CD4-positive, CD25-positive, alpha-beta regulatory T cell (primary cell): ENCODE data around the gene MYRF. TPM values are rescaled to one million over a fixed set of nuclear protein-coding genes. Genes with fewer than 3 reads are reported as not detected.
A peak's percentile ranks its signal among the peaks of the same experiment; 100 is the strongest.

ENCODE experiments used
- ATAC-seq, 2 donors: fragments of 150-1000 bp; cut with Tn5 transposase; one replicate each; pipeline ENCODE4 v1.10.0; 2021; ENCODE audit warnings: low read depth in 2 of 2, moderate number of reproducible peaks in 2 of 2, moderate library complexity in 1 of 2
- DNase-seq, 3 donors: peaks; one replicate each; pipeline versions ENCODE4 v3.0.0 to v3.0.0-alpha.2; 2012 to 2022; ENCODE audit warnings: mixed read lengths in 1 of 3
- H3K27ac ChIP-seq: one replicate; pipeline ENCODE4 v1.7.0; 2013; ENCODE audit warnings: mild to moderate bottlenecking, low read length; ENCODE audit not compliant: insufficient read depth, poor library complexity, severe bottlenecking
- H3K27me3 ChIP-seq: one replicate; pipeline ENCODE4 v1.7.0; 2013; ENCODE audit warnings: low read length; ENCODE audit not compliant: control insufficient read depth, insufficient read depth
- H3K36me3 ChIP-seq: one replicate; pipeline ENCODE4 v1.7.0; 2013; ENCODE audit warnings: mild to moderate bottlenecking, low read length, moderate library complexity; ENCODE audit not compliant: control insufficient read depth, insufficient read depth
- H3K4me1 ChIP-seq: 2 replicates; pipeline ENCODE4 v1.7.0; 2013; ENCODE audit warnings: mild to moderate bottlenecking, low read length; ENCODE audit not compliant: insufficient read depth, control insufficient read depth, poor library complexity, severe bottlenecking
- H3K4me3 ChIP-seq: one replicate; pipeline ENCODE4 v1.7.0; 2013; ENCODE audit warnings: low read depth, mild to moderate bottlenecking, low read length, moderate library complexity
- H3K9me3 ChIP-seq, 2 experiments: 1 replicate in 1 of 2; 2 replicates in 1 of 2; pipeline ENCODE4 v1.7.0; 2013; ENCODE audit warnings: low read length in 2 of 2, mild to moderate bottlenecking in 1 of 2, moderate library complexity in 1 of 2; ENCODE audit not compliant: control insufficient read depth in 2 of 2
- H3K27ac Mint-ChIP-seq, 3 donors: one replicate each; pipeline ENCODE4 v1.8.0; 2020 to 2022; ENCODE audit warnings: mild to moderate bottlenecking in 3 of 3, mixed read lengths in 3 of 3, moderate library complexity in 2 of 3
- H3K27me3 Mint-ChIP-seq: one replicate; pipeline ENCODE4 v1.8.0; 2022; ENCODE audit warnings: mild to moderate bottlenecking, mixed read lengths
- H3K36me3 Mint-ChIP-seq: one replicate; pipeline ENCODE4 v1.8.0; 2020; ENCODE audit warnings: mixed read lengths
- H3K4me1 Mint-ChIP-seq, 4 donors: one replicate each; pipeline ENCODE4 v1.8.0; 2020 to 2022; ENCODE audit warnings: mixed read lengths in 4 of 4, mild to moderate bottlenecking in 1 of 4
- H3K4me3 Mint-ChIP-seq, 4 donors: one replicate each; pipeline ENCODE4 v1.8.0; 2020 to 2022; ENCODE audit warnings: mild to moderate bottlenecking in 4 of 4, mixed read lengths in 4 of 4, moderate library complexity in 3 of 4
- H3K9me3 Mint-ChIP-seq, 7 donors: one replicate each; pipeline ENCODE4 v1.8.0; 2020 to 2022; ENCODE audit warnings: mixed read lengths in 7 of 7, mild to moderate bottlenecking in 3 of 7, moderate library complexity in 2 of 7
- polyA plus RNA-seq, 4 donors: library from polyadenylated mRNA; unstranded; fragments of 300-500 nt; fragmentation: Illumina TruSeq; gene quantifications; one replicate each; pipeline ENCODE4 v1.2.3, GENCODE V29; 2021
- total RNA-seq: library from RNA; stranded (reverse); gene quantifications from one replicate; pipeline ENCODE4 v1.2.3, GENCODE V29; 2022

Gene MYRF
- total and polyA plus RNA-seq, 5 donors from 2014 or later = 0.20 to 0.74 (median 0.30) TPM; not detected in 2

GRCh38 chr11:61812736-61813411 is 60.4 kb downstream of the MYRF start:
- Mint-ChIP-seq H3K4me3 (peak overlapping the region in 1 of 4 donors; percentile 62), H3K4me1 (peaks cover 2 to 20% (median 11%) of the 10 kb centered on the region in 4 donors), H3K9me3 (no peaks in the 10 kb centered on the region), H3K27ac (no peak overlapping the region), H3K36me3 (peaks cover 3% of the 10 kb centered on the region), H3K27me3 (peaks cover 45% of the 10 kb centered on the region)
- peaks cover 2% of the 10 kb centered on the region for H3K27me3 ChIP-seq
- H3K4me1 ChIP-seq = peaks cover 28% of the 10 kb centered on the region
- H3K9me3 ChIP-seq = no peaks in the 10 kb centered on the region
- no peaks in the 10 kb centered on the region for H3K36me3 ChIP-seq
- H3K27ac ChIP-seq = no peak overlapping the region
- ATAC-seq (no peak), DNase-seq (no peak)
- no peak overlapping the region for H3K4me3 ChIP-seq

DNA sequence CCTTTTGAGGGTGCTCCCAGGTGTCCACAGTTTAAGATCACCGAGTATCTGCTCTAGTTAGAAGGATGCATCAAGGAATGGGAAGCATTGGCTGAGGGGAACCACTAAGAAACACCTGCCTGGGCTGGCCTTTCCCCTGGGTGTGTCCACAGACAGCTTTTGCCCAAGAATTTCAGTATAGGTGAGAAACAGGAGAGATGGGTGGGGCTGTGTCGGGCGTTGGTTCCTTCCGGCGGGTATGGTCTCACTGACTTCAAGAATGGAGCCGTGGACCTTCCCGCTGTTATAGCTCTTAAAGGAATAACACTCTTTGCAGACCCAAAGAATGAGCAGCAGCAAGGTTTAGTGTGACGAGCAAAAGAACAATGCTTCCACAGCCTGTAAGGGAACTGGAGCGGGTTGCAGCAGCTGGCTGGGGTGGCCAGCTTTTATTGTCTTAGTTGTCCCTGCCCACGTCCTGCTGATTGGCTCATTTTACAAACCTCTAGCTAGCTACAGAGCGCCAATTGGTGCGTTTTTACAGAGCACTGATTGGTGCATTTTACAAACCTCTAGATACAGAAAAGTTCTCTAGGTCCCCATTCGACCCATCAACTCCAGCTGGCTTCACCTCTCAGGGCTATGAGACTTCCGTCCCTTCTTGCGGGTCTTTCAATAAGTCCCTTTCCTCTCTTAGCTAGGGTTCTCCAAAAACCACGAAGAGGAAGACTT is 62.0 kb downstream of the MYRF start:
- Mint-ChIP-seq H3K4me3 (peak overlapping the region; percentile 69 to 87 (median 86)), H3K36me3 (peaks cover 3% of the 10 kb centered on the region), H3K27me3 (peaks cover 59% of the 10 kb centered on the region), H3K4me1 (peaks cover 0 to 20% (median 9%) of the 10 kb centered on the region in 4 donors), H3K9me3 (no peaks in the 10 kb centered on the region), H3K27ac (no peak overlapping the region)
- Histone ChIP-seq H3K4me3 (peak overlapping the region; percentile 22), H3K9me3 (no peaks in the 10 kb centered on the region), H3K36me3 (no peaks in the 10 kb centered on the region), H3K4me1 (peaks cover 28% of the 10 kb centered on the region), H3K27ac (no peak overlapping the region), H3K27me3 (peaks cover 4% of the 10 kb centered on the region)
- DNase-seq (peak in 1 of 3 donors; percentile 33), ATAC-seq (no peak)

DNA sequence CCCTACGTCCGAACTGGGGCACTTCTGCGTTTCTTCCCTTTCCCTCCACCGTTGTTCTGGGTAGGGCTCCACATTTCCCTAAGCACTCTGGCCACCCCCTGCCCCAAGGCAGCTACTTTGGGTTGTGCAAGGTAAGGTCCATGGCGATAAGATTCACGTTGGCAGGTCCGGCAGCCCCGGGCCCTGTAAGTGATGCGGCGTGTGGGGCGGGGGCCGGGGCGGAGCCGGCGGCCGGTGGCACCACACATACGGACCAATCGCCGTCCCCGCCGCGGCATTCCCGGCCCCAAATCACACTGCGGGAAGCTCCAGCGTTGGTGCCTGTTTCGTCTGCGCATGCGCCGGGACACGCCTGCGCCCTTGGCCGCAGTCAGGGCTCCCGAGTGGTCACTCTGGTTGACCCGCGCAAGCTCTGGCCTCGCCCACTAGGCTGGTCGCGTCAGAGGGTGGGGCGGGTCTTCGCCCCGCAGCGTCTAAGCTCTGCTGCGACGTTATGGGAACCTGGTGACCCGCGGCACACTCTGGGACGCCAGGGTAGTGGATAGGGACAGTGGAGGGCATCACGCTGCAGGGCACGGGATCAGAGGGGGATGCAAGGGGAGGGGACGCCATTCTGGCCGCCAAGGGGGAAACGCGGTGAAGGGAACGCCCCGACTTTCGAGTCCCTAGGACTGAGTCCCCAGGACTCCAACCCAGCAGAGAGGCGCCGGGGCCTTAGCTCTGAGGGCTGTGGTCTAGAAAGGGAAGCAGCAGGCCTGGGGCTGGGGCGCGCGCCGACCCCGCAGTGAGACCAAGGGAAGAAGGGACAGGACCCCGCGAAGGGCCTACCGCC is 62.7 kb downstream of the MYRF start:
- no peaks in the 10 kb centered on the region for H3K9me3 Mint-ChIP-seq
- Histone ChIP-seq H3K27me3 (peaks cover 4% of the 10 kb centered on the region), H3K27ac (no peak overlapping the region), H3K4me3 (peak overlapping the region; percentile 55), H3K9me3 (no peaks in the 10 kb centered on the region), H3K4me1 (peaks cover 28% of the 10 kb centered on the region), H3K36me3 (no peaks in the 10 kb centered on the region)
- peak in 1 of 3 donors; percentile 37 for DNase-seq
- peak overlapping the region; percentile 86 to 87 (median 86) for H3K4me3 Mint-ChIP-seq
- peak in 1 of 2 donors; percentile 29 for ATAC-seq
- peaks cover 3% of the 10 kb centered on the region for H3K36me3 Mint-ChIP-seq
- H3K4me1 Mint-ChIP-seq = peaks cover 0 to 20% (median 9%) of the 10 kb centered on the region in 4 donors
- H3K27ac Mint-ChIP-seq = no peak overlapping the region
- peaks cover 59% of the 10 kb centered on the region for H3K27me3 Mint-ChIP-seq

DNA sequence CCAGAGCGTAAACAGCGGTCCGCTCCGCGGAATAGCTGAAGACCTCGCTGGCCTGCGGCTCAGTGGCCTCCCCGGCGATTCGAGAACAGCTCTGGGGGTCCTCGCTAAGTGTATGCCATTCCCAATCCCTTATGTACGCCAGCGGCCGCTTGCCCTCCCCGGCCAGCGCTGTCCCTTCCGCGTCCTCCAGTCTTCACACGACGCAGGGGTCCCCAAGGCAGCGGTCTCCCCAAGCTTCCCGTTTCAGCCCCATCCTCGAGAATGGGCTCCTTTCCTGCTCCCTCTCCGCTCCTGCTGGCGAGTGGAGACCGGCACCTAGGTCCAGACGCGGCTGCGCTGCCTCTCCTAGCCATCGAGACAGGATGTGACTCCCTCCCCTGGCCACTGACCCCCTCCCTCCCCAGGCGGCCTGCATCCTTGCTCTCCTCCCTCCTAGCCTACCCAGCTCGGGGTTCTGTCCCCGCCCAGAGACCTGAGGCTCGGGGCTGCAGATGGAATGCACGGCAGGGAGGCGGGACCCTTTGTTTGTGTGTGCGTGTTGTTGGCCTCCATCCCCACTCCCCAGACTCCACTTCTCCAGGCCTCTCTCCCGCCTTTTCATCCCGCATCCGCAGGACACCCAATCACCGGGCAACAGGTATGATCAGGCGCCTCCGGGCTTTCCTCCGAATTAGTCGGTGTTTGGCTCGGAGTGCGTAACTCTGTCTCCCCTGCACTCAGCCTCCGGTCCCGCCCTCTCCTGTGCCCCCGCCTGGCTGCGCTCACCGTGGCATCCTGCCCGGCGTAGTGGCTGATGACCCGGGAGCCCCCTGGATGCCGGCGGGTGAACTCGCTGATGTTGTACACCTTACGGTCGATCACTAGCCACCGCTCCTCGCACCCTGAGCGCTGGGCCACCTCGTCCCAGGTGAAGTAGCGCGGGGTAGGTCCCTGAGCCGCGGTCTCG is 63.6 kb downstream of the MYRF start:
- H3K27me3 ChIP-seq = peaks cover 4% of the 10 kb centered on the region
- H3K4me1 Mint-ChIP-seq = peaks cover 0 to 20% (median 9%) of the 10 kb centered on the region in 4 donors
- H3K27me3 Mint-ChIP-seq = peaks cover 61% of the 10 kb centered on the region
- H3K36me3 ChIP-seq = no peaks in the 10 kb centered on the region
- no peak overlapping the region for H3K27ac ChIP-seq
- peaks cover 28% of the 10 kb centered on the region for H3K4me1 ChIP-seq
- H3K9me3 Mint-ChIP-seq = no peaks in the 10 kb centered on the region
- H3K9me3 ChIP-seq = no peaks in the 10 kb centered on the region
- DNase-seq (peak in 2 of 3 donors; percentile 30 to 66), ATAC-seq (peak; percentile 52 to 72)
- H3K4me3 ChIP-seq = peak overlapping the region; percentile 55
- peak overlapping the region; percentile 86 to 88 (median 86) for H3K4me3 Mint-ChIP-seq
- H3K27ac Mint-ChIP-seq = no peak overlapping the region
- H3K36me3 Mint-ChIP-seq = peaks cover 3% of the 10 kb centered on the region

DNA sequence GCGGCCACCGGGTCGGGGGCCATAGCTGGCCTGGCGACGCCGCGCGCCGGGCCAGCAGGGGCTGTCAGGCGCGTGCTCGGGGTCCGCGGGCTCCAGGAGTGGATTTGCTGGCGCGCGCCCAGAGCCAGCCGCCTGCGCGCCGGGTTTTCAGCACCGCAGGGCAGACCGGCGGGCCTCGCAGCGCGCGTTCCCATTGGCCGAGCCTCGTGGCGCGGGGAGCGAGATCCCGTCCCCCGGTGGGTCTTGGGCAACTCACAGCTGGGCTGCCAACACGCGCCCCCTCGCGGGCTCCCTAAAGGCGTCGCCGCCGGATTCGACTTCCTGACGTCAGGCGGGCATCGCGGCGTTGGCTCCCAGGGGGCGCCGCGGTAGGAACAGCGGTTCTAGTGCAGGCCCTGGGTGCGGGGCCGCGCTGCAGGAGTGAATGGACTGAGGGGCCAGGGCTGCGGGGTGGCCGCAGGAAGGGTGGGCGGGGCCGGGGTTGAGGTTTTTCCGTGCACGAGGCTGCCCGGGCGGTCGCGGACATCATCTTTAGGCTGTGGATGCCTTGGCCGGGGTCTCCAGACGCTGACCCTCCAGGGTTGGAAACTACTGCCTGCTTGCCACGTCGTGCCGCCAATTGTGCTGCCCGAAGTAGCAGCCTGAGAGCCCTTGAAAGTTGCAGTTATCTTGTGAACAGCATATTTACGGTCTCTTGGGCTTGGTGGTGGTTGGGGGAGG is 64.5 kb downstream of the MYRF start, which contains the start of gene FADS1:
TSS of gene FADS1 (minus strand) at position 268 of the 720 bp plus-strand sequence. CDS start at position 194, 74 bp downstream.
- H3K27ac Mint-ChIP-seq = peak within 1 kb of the TSS in 1 of 3 donors; percentile 38
- H3K4me1 ChIP-seq = peaks cover 28% of the 10 kb centered on the region
- H3K27me3 Mint-ChIP-seq = peaks cover 67% of the 10 kb centered on the region
- peak; percentile 48 to 51 for ATAC-seq
- peaks cover 2% of the 10 kb centered on the region for H3K36me3 Mint-ChIP-seq
- H3K27ac ChIP-seq = no peak within 1 kb of the TSS
- peaks cover 0 to 20% (median 9%) of the 10 kb centered on the region in 4 donors for H3K4me1 Mint-ChIP-seq
- H3K4me3 ChIP-seq = peak within 1 kb of the TSS; percentile 55
- no peaks in the 10 kb centered on the region for H3K36me3 ChIP-seq
- peak within 1 kb of the TSS; percentile 86 to 88 (median 86) for H3K4me3 Mint-ChIP-seq
- peaks cover 4% of the 10 kb centered on the region for H3K27me3 ChIP-seq
- H3K9me3 ChIP-seq = no peaks in the 10 kb centered on the region
- no peaks in the 10 kb centered on the region for H3K9me3 Mint-ChIP-seq
- peak; percentile 27 to 79 (median 43) for DNase-seq

- H3K4me3 Mint-ChIP-seq = peak overlapping the region; percentile 72 to 88 (median 84)
- no peaks in the 10 kb centered on the region for H3K9me3 Mint-ChIP-seq
- no peak overlapping the region for H3K27ac ChIP-seq
- no peak for ATAC-seq
- DNase-seq = no peak
- H3K9me3 ChIP-seq = no peaks in the 10 kb centered on the region
- H3K4me3 ChIP-seq = no peak overlapping the region
- H3K27me3 ChIP-seq = peaks cover 4% of the 10 kb centered on the region
- H3K27me3 Mint-ChIP-seq = peaks cover 71% of the 10 kb centered on the region
- no peaks in the 10 kb centered on the region for H3K36me3 Mint-ChIP-seq
- peaks cover 28% of the 10 kb centered on the region for H3K4me1 ChIP-seq
- H3K36me3 ChIP-seq = no peaks in the 10 kb centered on the region
- H3K27ac Mint-ChIP-seq = peak overlapping the region in 1 of 3 donors; percentile 38
- peaks cover 0 to 20% (median 9%) of the 10 kb centered on the region in 4 donors for H3K4me1 Mint-ChIP-seq
Measured at GRCh38 chr11:61817471-61818202, 65.2 kb downstream of the MYRF start.
